ENCODE measurements around the gene DOCK6. TPM values are rescaled to one million over a fixed set of nuclear protein-coding genes. Genes with fewer than 3 reads are reported as not detected.
A peak's percentile ranks its signal among the peaks of the same experiment; 100 is the strongest.

The DOCK6 gene
- total and polyA plus RNA-seq, 2 of the 13 experiments (the other 11 are each of a cell fraction or from before 2014, with no cell fraction given): 5.4 to 38.1 TPM

- TF ChIP-seq, protein P1, sequence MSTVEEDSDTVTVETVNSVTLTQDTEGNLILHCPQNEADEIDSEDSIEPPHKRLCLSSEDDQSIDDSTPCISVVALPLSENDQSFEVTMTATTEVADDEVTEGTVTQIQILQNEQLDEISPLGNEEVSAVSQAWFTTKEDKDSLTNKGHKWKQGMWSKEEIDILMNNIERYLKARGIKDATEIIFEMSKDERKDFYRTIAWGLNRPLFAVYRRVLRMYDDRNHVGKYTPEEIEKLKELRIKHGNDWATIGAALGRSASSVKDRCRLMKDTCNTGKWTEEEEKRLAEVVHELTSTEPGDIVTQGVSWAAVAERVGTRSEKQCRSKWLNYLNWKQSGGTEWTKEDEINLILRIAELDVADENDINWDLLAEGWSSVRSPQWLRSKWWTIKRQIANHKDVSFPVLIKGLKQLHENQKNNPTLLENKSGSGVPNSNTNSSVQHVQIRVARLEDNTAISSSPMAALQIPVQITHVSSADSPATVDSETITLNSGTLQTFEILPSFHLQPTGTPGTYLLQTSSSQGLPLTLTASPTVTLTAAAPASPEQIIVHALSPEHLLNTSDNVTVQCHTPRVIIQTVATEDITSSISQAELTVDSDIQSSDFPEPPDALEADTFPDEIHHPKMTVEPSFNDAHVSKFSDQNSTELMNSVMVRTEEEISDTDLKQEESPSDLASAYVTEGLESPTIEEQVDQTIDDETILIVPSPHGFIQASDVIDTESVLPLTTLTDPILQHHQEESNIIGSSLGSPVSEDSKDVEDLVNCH (CRISPR knock-in tag; IDR thresholded peaks at IDR 0.05): no peak
- TF ChIP-seq MIER2 (CRISPR knock-in tag; IDR thresholded peaks at IDR 0.05): no peak
- TF ChIP-seq GPN1 (CRISPR knock-in tag; IDR thresholded peaks at IDR 0.05; ENCODE audit: borderline replicate concordance): no peak
- TF ChIP-seq ZNF232 (CRISPR knock-in tag; IDR thresholded peaks at IDR 0.05; ENCODE audit: borderline replicate concordance): no peak
- TF ChIP-seq ZNF414 (CRISPR knock-in tag; IDR thresholded peaks at IDR 0.05): no peak
- no peak for TF ChIP-seq GFI1 (CRISPR knock-in tag; IDR thresholded peaks at IDR 0.05; ENCODE audit: borderline replicate concordance)
- peak; percentile 63; the same call in 1 of the 2 replicates for TF ChIP-seq ZNF788 (CRISPR knock-in tag; IDR thresholded peaks at IDR 0.05; ENCODE audit: borderline replicate concordance)
- no peak for TF ChIP-seq TAF15 (IDR thresholded peaks at IDR 0.05; ENCODE audit: low read depth, low read length, poor library complexity, severe bottlenecking)
- no peak for TF ChIP-seq CCAR2 (optimal IDR thresholded peaks at IDR 0.05; ENCODE audit: low read depth, low read length)
- TF ChIP-seq ZXDC (CRISPR knock-in tag; IDR thresholded peaks at IDR 0.05): no peak
- peak; percentile 58 for TF ChIP-seq POGZ (CRISPR knock-in tag; IDR thresholded peaks at IDR 0.05)
- TF ChIP-seq ARID2 (CRISPR knock-in tag; IDR thresholded peaks at IDR 0.05; ENCODE audit: borderline replicate concordance): no peak
- no peak for TF ChIP-seq ZNF503 (CRISPR knock-in tag; IDR thresholded peaks at IDR 0.05)
- TF ChIP-seq ZFP90 (CRISPR knock-in tag; IDR thresholded peaks at IDR 0.05; ENCODE audit: borderline replicate concordance): no peak; the same call in 1 of the 2 replicates
- no peak for TF ChIP-seq ZNF709 (CRISPR knock-in tag; IDR thresholded peaks at IDR 0.05)
- 0 out of 2 replicates have a peak, but pooled peaks have one; percentile 19 for TF ChIP-seq RFXAP (CRISPR knock-in tag; IDR thresholded peaks at IDR 0.05; ENCODE audit: borderline replicate concordance)
- TF ChIP-seq, protein P2, sequence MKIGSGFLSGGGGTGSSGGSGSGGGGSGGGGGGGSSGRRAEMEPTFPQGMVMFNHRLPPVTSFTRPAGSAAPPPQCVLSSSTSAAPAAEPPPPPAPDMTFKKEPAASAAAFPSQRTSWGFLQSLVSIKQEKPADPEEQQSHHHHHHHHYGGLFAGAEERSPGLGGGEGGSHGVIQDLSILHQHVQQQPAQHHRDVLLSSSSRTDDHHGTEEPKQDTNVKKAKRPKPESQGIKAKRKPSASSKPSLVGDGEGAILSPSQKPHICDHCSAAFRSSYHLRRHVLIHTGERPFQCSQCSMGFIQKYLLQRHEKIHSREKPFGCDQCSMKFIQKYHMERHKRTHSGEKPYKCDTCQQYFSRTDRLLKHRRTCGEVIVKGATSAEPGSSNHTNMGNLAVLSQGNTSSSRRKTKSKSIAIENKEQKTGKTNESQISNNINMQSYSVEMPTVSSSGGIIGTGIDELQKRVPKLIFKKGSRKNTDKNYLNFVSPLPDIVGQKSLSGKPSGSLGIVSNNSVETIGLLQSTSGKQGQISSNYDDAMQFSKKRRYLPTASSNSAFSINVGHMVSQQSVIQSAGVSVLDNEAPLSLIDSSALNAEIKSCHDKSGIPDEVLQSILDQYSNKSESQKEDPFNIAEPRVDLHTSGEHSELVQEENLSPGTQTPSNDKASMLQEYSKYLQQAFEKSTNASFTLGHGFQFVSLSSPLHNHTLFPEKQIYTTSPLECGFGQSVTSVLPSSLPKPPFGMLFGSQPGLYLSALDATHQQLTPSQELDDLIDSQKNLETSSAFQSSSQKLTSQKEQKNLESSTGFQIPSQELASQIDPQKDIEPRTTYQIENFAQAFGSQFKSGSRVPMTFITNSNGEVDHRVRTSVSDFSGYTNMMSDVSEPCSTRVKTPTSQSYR (CRISPR knock-in tag; IDR thresholded peaks at IDR 0.05; ENCODE audit: borderline replicate concordance): no peak
- peak; percentile 99 for TF ChIP-seq SP2 (CRISPR knock-in tag; IDR thresholded peaks at IDR 0.05)
Observed at GRCh38 chr19:11155373-11156120, 106.8 kb downstream of the DOCK6 start, which contains the start of gene SPC24 (continued).

Data from HepG2 (cell line).